ENCODE data around the gene CLCN6.

Gene CLCN6

GRCh38 chr1:11779715-11780379 lies 26.1 kb upstream of the CLCN6 start:
- no peak for DNase-seq

- no peak for DNase-seq
Observed at GRCh38 chr1:11780380-11781147, 25.4 kb upstream of the CLCN6 start.

GRCh38 chr1:11781297-11781696 lies 24.7 kb upstream of the CLCN6 start:
- no peak for DNase-seq

GRCh38 chr1:11782127-11782708 lies 23.8 kb upstream of the CLCN6 start:
- DNase-seq, result no peak

GRCh38 chr1:11783556-11783955 lies 22.4 kb upstream of the CLCN6 start:
- no peak for DNase-seq

GRCh38 chr1:11784256-11784992 lies 21.6 kb upstream of the CLCN6 start:
- DNase-seq, result no peak

- peak; percentile 49 for DNase-seq
Observed at GRCh38 chr1:11784993-11785769, 20.8 kb upstream of the CLCN6 start.

GRCh38 chr1:11786168-11786567 lies 19.8 kb upstream of the CLCN6 start:
- DNase-seq, result no peak

- DNase-seq, result peak; percentile 54
Observed at GRCh38 chr1:11787251-11787803, 18.7 kb upstream of the CLCN6 start.

GRCh38 chr1:11787804-11788436 lies 18.1 kb upstream of the CLCN6 start:
- DNase-seq, result no peak

- DNase-seq, result no peak
Observed at GRCh38 chr1:11788549-11789053, 17.4 kb upstream of the CLCN6 start.

- no peak for DNase-seq
Observed at GRCh38 chr1:11789126-11790067, 16.6 kb upstream of the CLCN6 start.

GRCh38 chr1:11790101-11790879 lies 15.7 kb upstream of the CLCN6 start:
- no peak for DNase-seq

- DNase-seq, result no peak
Observed at GRCh38 chr1:11790880-11791715, 14.9 kb upstream of the CLCN6 start.

- no peak for DNase-seq
Observed at GRCh38 chr1:11792106-11792505, 13.9 kb upstream of the CLCN6 start.

GRCh38 chr1:11793819-11794218 lies 12.2 kb upstream of the CLCN6 start:
- no peak for DNase-seq

- DNase-seq, result no peak
Observed at GRCh38 chr1:11794446-11795237, 11.3 kb upstream of the CLCN6 start.

All from NCI-H226 (cell line).